ENCODE results near the gene SMYD3.

The SMYD3 gene

DNA sequence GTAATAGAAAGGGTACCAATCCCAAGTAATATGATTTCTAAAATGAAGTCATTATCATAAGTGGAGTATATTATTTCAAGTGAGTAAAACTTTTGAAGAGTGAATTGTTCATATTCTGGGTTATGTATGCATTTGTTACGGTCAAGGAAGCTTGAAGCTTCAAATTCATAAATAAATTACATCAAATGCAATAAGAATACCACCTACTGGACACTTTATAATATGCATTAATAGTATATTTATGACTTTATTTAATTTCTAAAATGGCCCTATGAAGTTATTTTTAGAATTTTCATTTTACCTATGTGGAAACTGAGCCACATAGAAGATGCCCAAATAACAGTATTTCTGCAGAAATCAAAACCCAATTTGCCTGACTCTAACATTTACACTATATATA lies 260.6 kb downstream of the SMYD3 start:
- TF ChIP-seq, protein P1, sequence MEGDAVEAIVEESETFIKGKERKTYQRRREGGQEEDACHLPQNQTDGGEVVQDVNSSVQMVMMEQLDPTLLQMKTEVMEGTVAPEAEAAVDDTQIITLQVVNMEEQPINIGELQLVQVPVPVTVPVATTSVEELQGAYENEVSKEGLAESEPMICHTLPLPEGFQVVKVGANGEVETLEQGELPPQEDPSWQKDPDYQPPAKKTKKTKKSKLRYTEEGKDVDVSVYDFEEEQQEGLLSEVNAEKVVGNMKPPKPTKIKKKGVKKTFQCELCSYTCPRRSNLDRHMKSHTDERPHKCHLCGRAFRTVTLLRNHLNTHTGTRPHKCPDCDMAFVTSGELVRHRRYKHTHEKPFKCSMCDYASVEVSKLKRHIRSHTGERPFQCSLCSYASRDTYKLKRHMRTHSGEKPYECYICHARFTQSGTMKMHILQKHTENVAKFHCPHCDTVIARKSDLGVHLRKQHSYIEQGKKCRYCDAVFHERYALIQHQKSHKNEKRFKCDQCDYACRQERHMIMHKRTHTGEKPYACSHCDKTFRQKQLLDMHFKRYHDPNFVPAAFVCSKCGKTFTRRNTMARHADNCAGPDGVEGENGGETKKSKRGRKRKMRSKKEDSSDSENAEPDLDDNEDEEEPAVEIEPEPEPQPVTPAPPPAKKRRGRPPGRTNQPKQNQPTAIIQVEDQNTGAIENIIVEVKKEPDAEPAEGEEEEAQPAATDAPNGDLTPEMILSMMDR (IDR thresholded peaks at IDR 0.05; ENCODE audit: insufficient read depth, low read length, poor library complexity, severe bottlenecking) = no peak
- TF ChIP-seq EZH2phosphoT487 (conservative IDR thresholded peaks at IDR 0.05; ENCODE audit: low read length) = no peak
- H3K9me3 ChIP-seq (ENCODE audit: insufficient read depth, low read length) = no peaks in the 10 kb centered on the region
- H3K27me3 ChIP-seq (ENCODE audit: low read length) = no peaks in the 10 kb centered on the region
- H3K79me2 ChIP-seq (ENCODE audit: insufficient read depth, low read length) = no peaks in the 10 kb centered on the region
- no peaks in the 10 kb centered on the region for H4K20me1 ChIP-seq (ENCODE audit: low read depth, low read length)
- H3K4me3 ChIP-seq (ENCODE audit: insufficient read depth, low read length, poor library complexity, severe bottlenecking) = no peak overlapping the region
- H3K9me2 ChIP-seq (replicated peaks; ENCODE audit: insufficient read depth, low read length) = no peaks in the 10 kb centered on the region
- H3K9ac ChIP-seq (ENCODE audit: low read length) = no peak overlapping the region
- no peaks in the 10 kb centered on the region for H3F3A ChIP-seq (ENCODE audit: insufficient read depth)
- H3K4me2 ChIP-seq (ENCODE audit: low read depth, low read length, poor library complexity, severe bottlenecking) = no peak overlapping the region
- no peak overlapping the region for H2AFZ ChIP-seq (ENCODE audit: low read depth, low read length, severe bottlenecking)
- H3K27ac ChIP-seq (ENCODE audit: low read depth, low read length) = no peak overlapping the region
- H3K36me3 ChIP-seq (ENCODE audit: low read length) = no peaks in the 10 kb centered on the region

DNA sequence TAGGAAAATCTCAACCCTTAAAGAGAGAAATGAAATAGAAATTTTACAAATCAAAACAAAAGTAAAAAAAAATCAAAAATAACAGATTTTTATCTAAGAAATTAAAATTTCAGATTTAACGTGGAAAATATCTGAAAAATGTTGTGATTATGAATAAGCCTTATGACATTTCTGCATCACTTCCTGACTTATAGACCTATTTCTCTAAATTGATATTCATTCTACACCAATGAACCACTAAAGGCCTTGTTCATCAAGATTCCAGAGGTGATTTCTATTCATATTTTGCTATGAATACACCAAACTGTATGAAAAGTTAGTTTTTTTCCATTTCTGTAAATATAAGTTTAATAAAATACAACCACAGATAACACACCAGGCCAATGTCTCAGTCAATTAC lies 261.5 kb downstream of the SMYD3 start:
- no peaks in the 10 kb centered on the region for H4K20me1 ChIP-seq (ENCODE audit: low read depth, low read length)
- no peaks in the 10 kb centered on the region for H3K27me3 ChIP-seq (ENCODE audit: low read length)
- H2AFZ ChIP-seq (ENCODE audit: low read depth, low read length, severe bottlenecking) = no peak overlapping the region
- no peak overlapping the region for H3K9ac ChIP-seq (ENCODE audit: low read length)
- no peaks in the 10 kb centered on the region for H3K36me3 ChIP-seq (ENCODE audit: low read length)
- no peak overlapping the region for H3K4me2 ChIP-seq (ENCODE audit: low read depth, low read length, poor library complexity, severe bottlenecking)
- H3K9me2 ChIP-seq (replicated peaks; ENCODE audit: insufficient read depth, low read length) = no peaks in the 10 kb centered on the region
- no peak overlapping the region for H3K4me3 ChIP-seq (ENCODE audit: insufficient read depth, low read length, poor library complexity, severe bottlenecking)
- no peaks in the 10 kb centered on the region for H3K79me2 ChIP-seq (ENCODE audit: insufficient read depth, low read length)
- H3K9me3 ChIP-seq (ENCODE audit: insufficient read depth, low read length) = no peaks in the 10 kb centered on the region
- no peaks in the 10 kb centered on the region for H3F3A ChIP-seq (ENCODE audit: insufficient read depth)
- TF ChIP-seq EZH2phosphoT487 (conservative IDR thresholded peaks at IDR 0.05; ENCODE audit: low read length) = no peak
- TF ChIP-seq, protein P1 (IDR thresholded peaks at IDR 0.05; ENCODE audit: insufficient read depth, low read length, poor library complexity, severe bottlenecking) = no peak
- no peak overlapping the region for H3K27ac ChIP-seq (ENCODE audit: low read depth, low read length)

DNA sequence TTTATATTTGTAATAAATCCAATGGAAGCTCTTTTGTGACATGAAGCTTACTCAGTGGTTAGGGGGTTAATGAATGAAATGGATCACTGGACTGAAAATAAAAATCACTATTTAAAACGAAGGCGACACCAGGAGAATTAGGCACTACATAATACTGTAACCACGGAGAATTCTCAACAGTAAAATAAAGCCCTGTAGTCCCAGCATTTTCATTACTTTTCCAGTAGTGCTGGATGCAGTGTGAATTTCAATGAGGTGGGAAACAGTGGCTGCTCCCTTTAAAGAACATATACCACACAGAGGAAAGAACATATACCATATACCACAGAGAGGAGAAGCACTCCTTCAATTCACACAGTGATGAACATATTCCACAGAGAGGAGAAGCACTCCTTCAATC lies 275.0 kb downstream of the SMYD3 start:
- Histone ChIP-seq H3K9me3 (ENCODE audit: insufficient read depth, low read length) (no peaks in the 10 kb centered on the region), H3K4me3 (ENCODE audit: insufficient read depth, low read length, poor library complexity, severe bottlenecking) (no peak overlapping the region), H3K9ac (ENCODE audit: low read length) (no peak overlapping the region), H3K36me3 (ENCODE audit: low read length) (no peaks in the 10 kb centered on the region), H3K4me2 (ENCODE audit: low read depth, low read length, poor library complexity, severe bottlenecking) (no peak overlapping the region), H4K20me1 (ENCODE audit: low read depth, low read length) (no peaks in the 10 kb centered on the region), H3K79me2 (ENCODE audit: insufficient read depth, low read length) (no peaks in the 10 kb centered on the region), H3K27ac (ENCODE audit: low read depth, low read length) (no peak overlapping the region), H2AFZ (ENCODE audit: low read depth, low read length, severe bottlenecking) (no peak overlapping the region), H3K9me2 (replicated peaks; ENCODE audit: insufficient read depth, low read length) (no peaks in the 10 kb centered on the region), H3K27me3 (ENCODE audit: low read length) (no peaks in the 10 kb centered on the region), H3F3A (ENCODE audit: insufficient read depth) (no peaks in the 10 kb centered on the region)
- no peak for TF ChIP-seq EZH2phosphoT487 (conservative IDR thresholded peaks at IDR 0.05; ENCODE audit: low read length)
- TF ChIP-seq, protein P1 (IDR thresholded peaks at IDR 0.05; ENCODE audit: insufficient read depth, low read length, poor library complexity, severe bottlenecking) = no peak
